Measurements from ENCODE around the gene BICC1. TPM values are rescaled to one million over a fixed set of nuclear protein-coding genes. Genes with fewer than 3 reads are reported as not detected.

Gene BICC1
- total RNA-seq, 2 donors from 2014 or later: 0.27 to 0.40 TPM

DNA sequence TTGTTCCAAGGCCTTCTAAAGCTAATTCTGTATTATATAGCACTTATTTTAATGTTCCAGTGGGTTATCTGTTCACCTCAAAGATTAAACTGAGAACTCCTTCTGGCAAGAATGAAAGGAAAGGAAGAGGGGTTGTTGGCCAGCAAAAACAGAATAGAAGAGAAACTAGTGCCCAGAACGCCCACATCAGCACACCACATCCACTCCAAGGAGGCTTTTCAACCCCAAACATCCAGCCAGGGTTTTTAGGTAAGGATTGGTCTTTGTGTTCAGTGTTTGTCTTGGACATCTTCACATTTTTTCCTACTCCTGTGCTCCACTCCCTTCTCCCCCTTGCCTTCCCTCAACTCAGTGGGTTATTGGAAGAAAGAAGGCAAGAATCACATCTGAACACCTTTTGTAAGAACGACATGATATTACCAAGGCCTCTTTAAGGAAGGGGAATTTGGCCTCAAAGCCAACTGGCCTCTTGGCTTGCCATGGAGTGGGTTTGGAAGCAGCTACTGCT lies 55.8 kb downstream of the BICC1 start:
- no peak overlapping the region for H3K9ac ChIP-seq (ENCODE audit: extremely low read depth, low read length, poor library complexity, severe bottlenecking)
- Mint-ChIP-seq H3K4me3 (no peak overlapping the region), H3K36me3 (ENCODE audit: low read depth) (no peaks in the 10 kb centered on the region), H3K27me3 (ENCODE audit: insufficient read depth) (peaks cover 2% of the 10 kb centered on the region), H3K4me1 (peaks cover 6% of the 10 kb centered on the region), H3K9me3 (peaks cover 15% of the 10 kb centered on the region), H3K27ac (no peak overlapping the region)
- 84 to 92% methylated on average over 1 to 2 of the region's 2 CpGs for WGBS, 2 experiments (ENCODE audit: insufficient coverage in 1 of 2, insufficient read length in 1 of 2)
- no peak for DNase-seq
- peaks cover 5% of the 10 kb centered on the region for H3K9me3 ChIP-seq (ENCODE audit: control insufficient read depth, low read length)
- TF ChIP-seq, protein P1, sequence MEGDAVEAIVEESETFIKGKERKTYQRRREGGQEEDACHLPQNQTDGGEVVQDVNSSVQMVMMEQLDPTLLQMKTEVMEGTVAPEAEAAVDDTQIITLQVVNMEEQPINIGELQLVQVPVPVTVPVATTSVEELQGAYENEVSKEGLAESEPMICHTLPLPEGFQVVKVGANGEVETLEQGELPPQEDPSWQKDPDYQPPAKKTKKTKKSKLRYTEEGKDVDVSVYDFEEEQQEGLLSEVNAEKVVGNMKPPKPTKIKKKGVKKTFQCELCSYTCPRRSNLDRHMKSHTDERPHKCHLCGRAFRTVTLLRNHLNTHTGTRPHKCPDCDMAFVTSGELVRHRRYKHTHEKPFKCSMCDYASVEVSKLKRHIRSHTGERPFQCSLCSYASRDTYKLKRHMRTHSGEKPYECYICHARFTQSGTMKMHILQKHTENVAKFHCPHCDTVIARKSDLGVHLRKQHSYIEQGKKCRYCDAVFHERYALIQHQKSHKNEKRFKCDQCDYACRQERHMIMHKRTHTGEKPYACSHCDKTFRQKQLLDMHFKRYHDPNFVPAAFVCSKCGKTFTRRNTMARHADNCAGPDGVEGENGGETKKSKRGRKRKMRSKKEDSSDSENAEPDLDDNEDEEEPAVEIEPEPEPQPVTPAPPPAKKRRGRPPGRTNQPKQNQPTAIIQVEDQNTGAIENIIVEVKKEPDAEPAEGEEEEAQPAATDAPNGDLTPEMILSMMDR (conservative IDR thresholded peaks at IDR 0.05): no peak
- H3K36me3 ChIP-seq (ENCODE audit: control insufficient read depth, insufficient read depth, low read length): no peaks in the 10 kb centered on the region
- no peaks in the 10 kb centered on the region for H3K4me1 ChIP-seq (ENCODE audit: control insufficient read depth, insufficient read depth, low read length)
- H3K4me3 ChIP-seq (ENCODE audit: low read length): no peak overlapping the region
- no peak overlapping the region for H3K27ac ChIP-seq (ENCODE audit: low read depth, low read length)
- H3K27me3 ChIP-seq (ENCODE audit: control insufficient read depth, insufficient read depth, low read length, poor library complexity, severe bottlenecking): no peaks in the 10 kb centered on the region

DNA sequence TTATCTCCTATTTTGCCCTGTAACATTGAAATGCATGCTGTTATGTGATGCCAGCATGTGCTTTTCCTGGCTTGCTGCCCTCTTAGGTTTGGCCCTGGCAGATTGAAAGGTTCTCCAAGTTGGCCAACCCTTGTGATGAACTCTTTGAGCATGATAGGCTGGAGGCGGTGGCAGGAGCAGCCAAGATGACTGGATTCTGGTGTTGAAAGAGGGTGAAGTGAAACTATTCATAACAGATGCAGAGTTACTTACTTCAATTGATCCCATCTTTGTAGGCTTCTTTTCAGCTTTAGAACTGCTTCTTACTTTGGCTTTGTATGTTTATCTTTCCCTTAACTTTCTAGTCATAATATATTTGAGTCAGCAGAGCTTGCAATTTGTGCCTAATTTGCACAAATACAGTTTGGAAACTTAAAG lies 57.6 kb downstream of the BICC1 start:
- peaks cover 7% of the 10 kb centered on the region for H3K27me3 Mint-ChIP-seq (ENCODE audit: insufficient read depth)
- Histone ChIP-seq H3K9ac (ENCODE audit: extremely low read depth, low read length, poor library complexity, severe bottlenecking) (no peak overlapping the region), H3K9me3 (ENCODE audit: control insufficient read depth, low read length) (peaks cover 5% of the 10 kb centered on the region), H3K4me3 (ENCODE audit: low read length) (no peak overlapping the region), H3K27me3 (ENCODE audit: control insufficient read depth, insufficient read depth, low read length, poor library complexity, severe bottlenecking) (no peaks in the 10 kb centered on the region), H3K4me1 (ENCODE audit: control insufficient read depth, insufficient read depth, low read length) (no peaks in the 10 kb centered on the region), H3K27ac (ENCODE audit: low read depth, low read length) (no peak overlapping the region), H3K36me3 (ENCODE audit: control insufficient read depth, insufficient read depth, low read length) (no peaks in the 10 kb centered on the region)
- WGBS, 2 experiments (ENCODE audit: insufficient coverage in 1 of 2, insufficient read length in 1 of 2): 100% methylated on average over 1 of the region's 1 CpG; no CpG with 5 or more reads in 1 of the 2 experiments
- TF ChIP-seq, protein P1 (conservative IDR thresholded peaks at IDR 0.05): no peak
- no peak overlapping the region for H3K27ac Mint-ChIP-seq
- no peaks in the 10 kb centered on the region for H3K36me3 Mint-ChIP-seq (ENCODE audit: low read depth)
- H3K9me3 Mint-ChIP-seq: peaks cover 15% of the 10 kb centered on the region
- H3K4me1 Mint-ChIP-seq: peaks cover 11% of the 10 kb centered on the region
- no peak for DNase-seq
- no peak overlapping the region for H3K4me3 Mint-ChIP-seq

DNA sequence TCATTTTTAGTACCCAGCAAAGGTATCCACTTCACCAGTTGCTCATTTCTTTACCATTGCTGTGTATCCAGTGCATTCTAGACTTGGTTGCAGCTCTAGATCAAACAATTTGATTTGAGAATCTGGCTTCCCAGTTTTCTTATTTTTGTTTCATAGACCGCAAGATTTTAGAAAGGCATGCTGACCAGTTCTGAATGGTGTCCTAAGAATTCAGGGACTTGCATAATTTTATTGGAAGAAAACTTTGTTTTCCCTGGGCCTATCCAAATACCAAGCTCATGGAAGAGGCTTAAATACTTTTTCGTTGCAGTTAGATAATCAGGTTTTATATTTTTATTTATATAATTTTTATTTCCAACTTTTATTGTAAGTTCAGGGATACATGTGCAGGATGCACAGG lies 58.3 kb downstream of the BICC1 start:
- no peak for DNase-seq
- TF ChIP-seq, protein P1 (conservative IDR thresholded peaks at IDR 0.05): no peak
- peaks cover 5% of the 10 kb centered on the region for H3K9me3 ChIP-seq (ENCODE audit: control insufficient read depth, low read length)

More for the DNA sequence above, 58.3 kb downstream of the BICC1 start:
- H3K4me3 Mint-ChIP-seq: no peak overlapping the region
- 90 to 94% methylated on average over 1 of the region's 2 CpGs for WGBS, 2 experiments (ENCODE audit: insufficient coverage in 1 of 2, insufficient read length in 1 of 2)
- no peak overlapping the region for H3K27ac Mint-ChIP-seq
- H3K9me3 Mint-ChIP-seq: peaks cover 15% of the 10 kb centered on the region
- no peaks in the 10 kb centered on the region for H3K36me3 Mint-ChIP-seq (ENCODE audit: low read depth)
- no peak overlapping the region for H3K4me3 ChIP-seq (ENCODE audit: low read length)
- peaks cover 6% of the 10 kb centered on the region for H3K4me1 ChIP-seq (ENCODE audit: control insufficient read depth, insufficient read depth, low read length)
- no peaks in the 10 kb centered on the region for H3K36me3 ChIP-seq (ENCODE audit: control insufficient read depth, insufficient read depth, low read length)
- no peak overlapping the region for H3K27ac ChIP-seq (ENCODE audit: low read depth, low read length)
- H3K4me1 Mint-ChIP-seq: peaks cover 17% of the 10 kb centered on the region
- H3K27me3 Mint-ChIP-seq (ENCODE audit: insufficient read depth): peaks cover 7% of the 10 kb centered on the region
- no peaks in the 10 kb centered on the region for H3K27me3 ChIP-seq (ENCODE audit: control insufficient read depth, insufficient read depth, low read length, poor library complexity, severe bottlenecking)
- H3K9ac ChIP-seq (ENCODE audit: extremely low read depth, low read length, poor library complexity, severe bottlenecking): no peak overlapping the region

Measured in endodermal cell (in vitro differentiated cells).